Neural progenitor cell (in vitro differentiated cells): ENCODE data around the gene USP14.

Experiments
- EZH2 ChIP-seq: fragments of 200-600 bp; sonication (generic); IDR thresholded peaks from 2 replicates; pipeline ENCODE4 v1.6.1; 2017; ENCODE audit warnings: antibody characterized with exemption, mild to moderate bottlenecking, moderate library complexity
- EZH2phosphoT487 ChIP-seq: fragments of 200-600 bp; sonication (generic); IDR thresholded peaks from 2 replicates; pipeline ENCODE4 v1.6.1; 2017; ENCODE audit warnings: antibody characterized with exemption
- TF ChIP-seq, protein P1 (sequence below): fragments of 200-600 bp; sonication (generic); IDR thresholded peaks from 2 replicates; pipeline ENCODE4 v1.5.1; 2017; ENCODE audit warnings: antibody characterized with exemption, mild to moderate bottlenecking

- TF ChIP-seq EZH2: no peak
- TF ChIP-seq, protein P1, sequence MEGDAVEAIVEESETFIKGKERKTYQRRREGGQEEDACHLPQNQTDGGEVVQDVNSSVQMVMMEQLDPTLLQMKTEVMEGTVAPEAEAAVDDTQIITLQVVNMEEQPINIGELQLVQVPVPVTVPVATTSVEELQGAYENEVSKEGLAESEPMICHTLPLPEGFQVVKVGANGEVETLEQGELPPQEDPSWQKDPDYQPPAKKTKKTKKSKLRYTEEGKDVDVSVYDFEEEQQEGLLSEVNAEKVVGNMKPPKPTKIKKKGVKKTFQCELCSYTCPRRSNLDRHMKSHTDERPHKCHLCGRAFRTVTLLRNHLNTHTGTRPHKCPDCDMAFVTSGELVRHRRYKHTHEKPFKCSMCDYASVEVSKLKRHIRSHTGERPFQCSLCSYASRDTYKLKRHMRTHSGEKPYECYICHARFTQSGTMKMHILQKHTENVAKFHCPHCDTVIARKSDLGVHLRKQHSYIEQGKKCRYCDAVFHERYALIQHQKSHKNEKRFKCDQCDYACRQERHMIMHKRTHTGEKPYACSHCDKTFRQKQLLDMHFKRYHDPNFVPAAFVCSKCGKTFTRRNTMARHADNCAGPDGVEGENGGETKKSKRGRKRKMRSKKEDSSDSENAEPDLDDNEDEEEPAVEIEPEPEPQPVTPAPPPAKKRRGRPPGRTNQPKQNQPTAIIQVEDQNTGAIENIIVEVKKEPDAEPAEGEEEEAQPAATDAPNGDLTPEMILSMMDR: no peak
- no peak for TF ChIP-seq EZH2phosphoT487
These were observed 23.3 kb upstream of the USP14 start for GRCh38 chr18:135045-135444.
